Glutamatergic neuron (in vitro differentiated cells): ENCODE data around the gene POC5. TPM values are rescaled to one million over a fixed set of nuclear protein-coding genes. Genes with fewer than 3 reads are reported as not detected.

Experiments
- DNase-seq: peaks from one replicate; pipeline ENCODE4 v3.0.0; 2022
- H3K27ac Mint-ChIP-seq: one replicate; pipeline ENCODE4 v1.8.0; 2020; ENCODE audit warnings: mild to moderate bottlenecking, mixed read lengths, inconsistent platforms; ENCODE audit not compliant: unreplicated experiment
- H3K27me3 Mint-ChIP-seq: one replicate; pipeline ENCODE4 v1.8.0; 2020; ENCODE audit warnings: mild to moderate bottlenecking, moderate library complexity, mixed read lengths, inconsistent platforms; ENCODE audit not compliant: unreplicated experiment
- H3K36me3 Mint-ChIP-seq: one replicate; pipeline ENCODE4 v1.8.0; 2020; ENCODE audit warnings: mild to moderate bottlenecking, mixed read lengths, inconsistent platforms; ENCODE audit not compliant: unreplicated experiment
- H3K4me1 Mint-ChIP-seq: one replicate; pipeline ENCODE4 v1.8.0; 2020; ENCODE audit warnings: mild to moderate bottlenecking, low read depth, mixed read lengths, inconsistent platforms; ENCODE audit not compliant: unreplicated experiment
- H3K4me3 Mint-ChIP-seq: one replicate; pipeline ENCODE4 v1.8.0; 2020; ENCODE audit warnings: mild to moderate bottlenecking, mixed read lengths, inconsistent platforms; ENCODE audit not compliant: unreplicated experiment
- H3K9me3 Mint-ChIP-seq: one replicate; pipeline ENCODE4 v1.8.0; 2020; ENCODE audit warnings: mild to moderate bottlenecking, moderate library complexity, mixed read lengths, inconsistent platforms; ENCODE audit not compliant: unreplicated experiment
- total RNA-seq: library from RNA; stranded (reverse); fragmentation: NEBNext Ultra II Directional; extraction: Animal tissue kit (Norgen Biotek cat#: 25700); gene quantifications from one replicate; pipeline ENCODE4 v1.2.1, GENCODE V29; 2021; ENCODE audit not compliant: unreplicated experiment
- TF ChIP-seq, protein P1 (sequence below): fragments of 200-600 bp; sonication (generic); IDR thresholded peaks from one replicate; pipeline ENCODE4 v1.5.0; 2021; ENCODE audit not compliant: partially characterized antibody, unreplicated experiment

Gene POC5
- total RNA-seq, 1 donor from 2014 or later = 21.5 TPM

DNA sequence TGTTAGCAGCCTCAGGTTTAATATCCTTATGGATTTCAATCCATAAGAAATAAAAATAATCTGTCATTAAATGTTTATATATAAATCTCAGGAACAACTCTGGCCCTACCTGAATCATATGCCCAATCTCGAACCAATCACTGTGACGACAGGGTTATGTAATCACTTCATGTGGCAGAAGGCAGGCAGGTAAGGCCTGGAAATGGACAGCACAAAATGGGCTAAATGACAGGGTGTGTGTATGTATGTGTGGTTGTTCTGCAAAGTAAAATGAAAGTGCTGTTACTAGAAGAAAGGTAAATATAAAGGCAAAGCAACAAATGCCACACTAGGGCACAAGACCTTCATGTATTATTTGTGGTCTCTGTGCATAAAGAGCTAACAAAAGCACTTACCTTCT is 86.4 kb downstream of the POC5 start:
- TF ChIP-seq, protein P1, sequence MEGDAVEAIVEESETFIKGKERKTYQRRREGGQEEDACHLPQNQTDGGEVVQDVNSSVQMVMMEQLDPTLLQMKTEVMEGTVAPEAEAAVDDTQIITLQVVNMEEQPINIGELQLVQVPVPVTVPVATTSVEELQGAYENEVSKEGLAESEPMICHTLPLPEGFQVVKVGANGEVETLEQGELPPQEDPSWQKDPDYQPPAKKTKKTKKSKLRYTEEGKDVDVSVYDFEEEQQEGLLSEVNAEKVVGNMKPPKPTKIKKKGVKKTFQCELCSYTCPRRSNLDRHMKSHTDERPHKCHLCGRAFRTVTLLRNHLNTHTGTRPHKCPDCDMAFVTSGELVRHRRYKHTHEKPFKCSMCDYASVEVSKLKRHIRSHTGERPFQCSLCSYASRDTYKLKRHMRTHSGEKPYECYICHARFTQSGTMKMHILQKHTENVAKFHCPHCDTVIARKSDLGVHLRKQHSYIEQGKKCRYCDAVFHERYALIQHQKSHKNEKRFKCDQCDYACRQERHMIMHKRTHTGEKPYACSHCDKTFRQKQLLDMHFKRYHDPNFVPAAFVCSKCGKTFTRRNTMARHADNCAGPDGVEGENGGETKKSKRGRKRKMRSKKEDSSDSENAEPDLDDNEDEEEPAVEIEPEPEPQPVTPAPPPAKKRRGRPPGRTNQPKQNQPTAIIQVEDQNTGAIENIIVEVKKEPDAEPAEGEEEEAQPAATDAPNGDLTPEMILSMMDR = no peak
- H3K36me3 Mint-ChIP-seq = peaks cover 5% of the 10 kb centered on the region
- H3K4me3 Mint-ChIP-seq = no peak overlapping the region
- DNase-seq = no peak
- peaks cover 1% of the 10 kb centered on the region for H3K9me3 Mint-ChIP-seq
- peaks cover 1% of the 10 kb centered on the region for H3K27me3 Mint-ChIP-seq
- no peak overlapping the region for H3K27ac Mint-ChIP-seq
- no peaks in the 10 kb centered on the region for H3K4me1 Mint-ChIP-seq

DNA sequence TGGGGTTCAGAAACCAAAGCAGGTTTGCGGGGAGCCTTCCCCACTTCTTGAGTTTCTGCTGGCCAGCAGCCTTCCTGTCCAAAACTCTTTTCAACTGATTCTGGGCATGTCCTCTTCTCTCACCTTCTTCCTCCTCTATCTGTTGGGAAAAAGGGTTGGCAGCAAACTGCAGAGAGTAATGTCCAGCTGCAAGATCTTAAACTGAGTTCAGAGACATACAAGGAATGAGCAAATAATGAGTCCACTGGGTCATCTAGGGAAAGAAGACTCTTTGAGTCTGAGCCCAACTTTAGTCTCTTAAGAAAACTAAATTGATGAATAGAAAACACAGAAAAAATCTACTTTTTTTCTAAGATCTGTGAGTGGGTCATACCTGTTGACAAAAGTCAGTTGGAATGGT is 89.4 kb downstream of the POC5 start:
- Mint-ChIP-seq H3K27ac (no peak overlapping the region), H3K9me3 (peaks cover 1% of the 10 kb centered on the region), H3K4me1 (no peaks in the 10 kb centered on the region), H3K4me3 (peak overlapping the region; percentile 33), H3K36me3 (peaks cover 5% of the 10 kb centered on the region), H3K27me3 (no peaks in the 10 kb centered on the region)
- TF ChIP-seq, protein P1 = no peak
- no peak for DNase-seq

DNA sequence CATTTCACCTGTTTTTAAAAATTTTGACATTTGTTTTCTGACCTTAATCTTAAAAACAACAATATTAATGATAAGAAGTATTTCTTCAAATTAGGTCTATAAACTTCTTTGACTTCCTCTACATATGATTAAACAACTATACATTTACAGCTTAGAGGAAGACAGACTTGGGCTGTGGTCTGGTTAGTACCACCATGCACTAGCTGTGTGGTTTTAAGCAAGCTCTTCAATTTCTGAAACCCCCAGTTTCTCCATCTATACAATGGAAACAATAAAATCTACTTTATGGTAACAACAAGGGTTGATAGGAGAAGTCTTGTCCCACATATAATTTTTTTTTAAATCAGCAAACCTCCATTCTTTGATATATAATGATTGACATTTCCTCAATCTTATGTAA is 90.3 kb downstream of the POC5 start:
- peaks cover 1% of the 10 kb centered on the region for H3K9me3 Mint-ChIP-seq
- TF ChIP-seq, protein P1 = no peak
- H3K27ac Mint-ChIP-seq = no peak overlapping the region
- DNase-seq = no peak
- no peaks in the 10 kb centered on the region for H3K4me1 Mint-ChIP-seq
- H3K4me3 Mint-ChIP-seq = no peak overlapping the region
- no peaks in the 10 kb centered on the region for H3K27me3 Mint-ChIP-seq
- no peaks in the 10 kb centered on the region for H3K36me3 Mint-ChIP-seq

Other genes with a start within 250 kb of the POC5 start
- 45.4 TPM for gene CERT1, start 205.8 kb downstream of the POC5 start, total RNA-seq
- 28.9 TPM for gene POLK, start 205.5 kb downstream of the POC5 start, total RNA-seq
- gene ANKDD1B, start 106.0 kb downstream of the POC5 start, total RNA-seq = 2.3 TPM